Naive thymus-derived CD4-positive, alpha-beta T cell (primary cell): ENCODE results near the gene HPCA. TPM values are rescaled to one million over a fixed set of nuclear protein-coding genes. Genes with fewer than 3 reads are reported as not detected.

Experiments
- ATAC-seq: fragments of 150-1000 bp; cut with Tn5 transposase; 2 replicates; pipeline ENCODE4 v1.10.0; 2021; ENCODE audit warnings: mild to moderate bottlenecking, moderate library complexity
- CTCF ChIA-PET: fragments of 350-600 bp; sonication (Branson Sonifier 250); formaldehyde crosslinking; loops from one replicate; lab custom pipeline; 2021; ENCODE audit warnings: antibody characterized with exemption; lab: Charles Lee
- POLR2A ChIA-PET: fragments of 350-600 bp; sonication (Branson Sonifier 250); formaldehyde crosslinking; loops from one replicate; lab custom pipeline; 2021; ENCODE audit warnings: antibody characterized with exemption, inconsistent platforms; lab: Charles Lee
- DNase-seq, 9 donors: peaks; one replicate each; pipeline versions ENCODE4 v3.0.0 to v3.0.0-alpha.2; 2020 to 2022; ENCODE audit warnings: mixed read lengths in 1 of 9
- H3K27ac ChIP-seq: one replicate; pipeline ENCODE4 v1.7.0; 2013; ENCODE audit warnings: mild to moderate bottlenecking, low read depth, low read length, moderate library complexity
- H3K27me3 ChIP-seq, 2 donors: one replicate each; pipeline ENCODE4 v1.7.0; 2013; ENCODE audit warnings: low read length in 2 of 2, mild to moderate bottlenecking in 2 of 2, moderate library complexity in 2 of 2; ENCODE audit not compliant: control insufficient read depth in 2 of 2, insufficient read depth in 2 of 2
- H3K36me3 ChIP-seq, 3 experiments: 1 replicate in 2 of 3; 2 replicates in 1 of 3; pipeline ENCODE4 v1.7.0; 2013; ENCODE audit warnings: low read length in 3 of 3, mild to moderate bottlenecking in 3 of 3, moderate library complexity in 1 of 3; ENCODE audit not compliant: insufficient read depth in 3 of 3, control insufficient read depth in 2 of 3
- H3K4me1 ChIP-seq, 2 donors: one replicate each; pipeline ENCODE4 v1.7.0; 2013; ENCODE audit warnings: low read length in 2 of 2, mild to moderate bottlenecking in 2 of 2, moderate library complexity in 1 of 2; ENCODE audit not compliant: control insufficient read depth in 2 of 2, insufficient read depth in 2 of 2
- H3K4me3 ChIP-seq: 2 replicates; pipeline ENCODE4 v1.7.0; 2013; ENCODE audit warnings: mild to moderate bottlenecking, low read length
- H3K9me3 ChIP-seq, 3 experiments: 1 replicate in 2 of 3; 2 replicates in 1 of 3; pipeline ENCODE4 v1.7.0; 2013; ENCODE audit warnings: low read length in 3 of 3; ENCODE audit not compliant: control insufficient read depth in 2 of 3
- H3K27ac Mint-ChIP-seq, 9 donors: one replicate each; pipeline ENCODE4 v1.8.0; 2020 to 2022; ENCODE audit warnings: mixed read lengths in 9 of 9, mild to moderate bottlenecking in 8 of 9, moderate library complexity in 5 of 9, inconsistent platforms in 2 of 9
- H3K27me3 Mint-ChIP-seq, 5 donors: one replicate each; pipeline ENCODE4 v1.8.0; 2021 to 2022; ENCODE audit warnings: mixed read lengths in 5 of 5, mild to moderate bottlenecking in 1 of 5
- H3K36me3 Mint-ChIP-seq, 5 donors: one replicate each; pipeline ENCODE4 v1.8.0; 2020 to 2022; ENCODE audit warnings: mixed read lengths in 5 of 5, mild to moderate bottlenecking in 3 of 5, inconsistent platforms in 1 of 5
- H3K4me1 Mint-ChIP-seq, 7 donors: one replicate each; pipeline ENCODE4 v1.8.0; 2020 to 2022; ENCODE audit warnings: mixed read lengths in 7 of 7, mild to moderate bottlenecking in 3 of 7, inconsistent platforms in 1 of 7
- H3K4me3 Mint-ChIP-seq, 10 donors: one replicate each; pipeline ENCODE4 v1.8.0; 2020 to 2022; ENCODE audit warnings: mild to moderate bottlenecking in 10 of 10, mixed read lengths in 10 of 10, moderate library complexity in 6 of 10, inconsistent platforms in 2 of 10
- H3K9me3 Mint-ChIP-seq, 11 donors: one replicate each; pipeline ENCODE4 v1.8.0; 2020 to 2022; ENCODE audit warnings: mixed read lengths in 11 of 11, mild to moderate bottlenecking in 4 of 11, inconsistent platforms in 1 of 11, moderate library complexity in 1 of 11
- intact Hi-C, 2 donors: fragments of 100-400 bp; cut with micrococcal nuclease; formaldehyde crosslinking; loops; one replicate each; pipeline ENCODE4 v1.15.1; 2023
- polyA plus RNA-seq, 2 donors: library from polyadenylated mRNA; unstranded; fragments of 300-500 nt; fragmentation: Illumina TruSeq; gene quantifications; one replicate each; pipeline ENCODE4 v1.2.3, GENCODE V29; 2021
- total RNA-seq, 6 experiments: library from RNA in 5 of 6; stranded (reverse) in 5 of 6; gene quantifications; 1 replicate in 5 of 6; 2 replicates in 1 of 6; pipeline ENCODE4 v1.2.3 and lab custom pipeline; 2021 to 2026

Gene HPCA
- total and polyA plus RNA-seq, 7 experiments from 2014 or later, result 0.31 to 0.43 TPM; not detected in 5

- intact Hi-C loops, result no loop called here
- no peak overlapping the region for H3K27ac ChIP-seq
- Mint-ChIP-seq H3K9me3 (peaks cover 0 to 4% (median 0%) of the 10 kb centered on the region in 11 donors), H3K27me3 (peaks cover 42 to 68% (median 46%) of the 10 kb centered on the region in 5 donors), H3K4me3 (no peak overlapping the region), H3K4me1 (peaks cover 0 to 14% (median 5%) of the 10 kb centered on the region in 7 donors), H3K27ac (no peak overlapping the region), H3K36me3 (no peaks in the 10 kb centered on the region)
- H3K9me3 ChIP-seq, result no peaks in the 10 kb centered on the region
- peaks cover 7 to 11% of the 10 kb centered on the region in 2 donors for H3K27me3 ChIP-seq
- no peak for ATAC-seq
- H3K4me3 ChIP-seq, result no peak overlapping the region
- ChIA-PET CTCF (no interaction called here), POLR2A (no interaction called here)
- H3K36me3 ChIP-seq, result no peaks in the 10 kb centered on the region
- DNase-seq, result no peak
- H3K4me1 ChIP-seq, result no peaks in the 10 kb centered on the region
Measured at GRCh38 chr1:32884032-32884372, 2.3 kb upstream of the HPCA start.

- peaks cover 7 to 11% of the 10 kb centered on the region in 2 donors for H3K27me3 ChIP-seq
Measured at GRCh38 chr1:32884726-32885125, 1.6 kb upstream of the HPCA start.

GRCh38 chr1:32885676-32886003 is 651 bp upstream of the HPCA start:
- Histone ChIP-seq H3K9me3 (no peaks in the 10 kb centered on the region), H3K4me3 (no peak overlapping the region), H3K4me1 (no peaks in the 10 kb centered on the region), H3K27me3 (peaks cover 7 to 11% of the 10 kb centered on the region in 2 donors), H3K27ac (no peak overlapping the region), H3K36me3 (no peaks in the 10 kb centered on the region)
- H3K27me3 Mint-ChIP-seq, result peaks cover 58 to 80% (median 62%) of the 10 kb centered on the region in 5 donors
- POLR2A ChIA-PET, result no interaction called here
- CTCF ChIA-PET, result no interaction called here
- H3K4me3 Mint-ChIP-seq, result peak overlapping the region in 2 of 10 donors; percentile 38 to 43
- no peak overlapping the region for H3K27ac Mint-ChIP-seq
- ATAC-seq, result no peak
- peaks cover 0 to 14% (median 5%) of the 10 kb centered on the region in 7 donors for H3K4me1 Mint-ChIP-seq
- peaks cover 0 to 4% (median 0%) of the 10 kb centered on the region in 11 donors for H3K9me3 Mint-ChIP-seq
- DNase-seq, result no peak
- H3K36me3 Mint-ChIP-seq, result no peaks in the 10 kb centered on the region
- intact Hi-C loops, result no loop called here

More at GRCh38 chr1:32884726-32885125, 1.6 kb upstream of the HPCA start:
- Mint-ChIP-seq H3K27ac (no peak overlapping the region), H3K36me3 (no peaks in the 10 kb centered on the region), H3K4me1 (peaks cover 0 to 14% (median 5%) of the 10 kb centered on the region in 7 donors), H3K9me3 (peaks cover 0 to 4% (median 0%) of the 10 kb centered on the region in 11 donors), H3K27me3 (peaks cover 49 to 74% (median 53%) of the 10 kb centered on the region in 5 donors), H3K4me3 (no peak overlapping the region)
- no peak for DNase-seq
- Histone ChIP-seq H3K9me3 (no peaks in the 10 kb centered on the region), H3K4me1 (no peaks in the 10 kb centered on the region), H3K4me3 (no peak overlapping the region), H3K27ac (no peak overlapping the region), H3K36me3 (no peaks in the 10 kb centered on the region)
- ChIA-PET CTCF (no interaction called here), POLR2A (no interaction called here)
- no peak for ATAC-seq
- intact Hi-C loops, result no loop called here

GRCh38 chr1:32886828-32887414 is 630 bp downstream of the HPCA start:
- peak overlapping the region in 1 of 10 donors; percentile 13 for H3K4me3 Mint-ChIP-seq
- no peaks in the 10 kb centered on the region for H3K36me3 ChIP-seq
- no peak overlapping the region for H3K27ac ChIP-seq
- ChIA-PET POLR2A (no interaction called here), CTCF (no interaction called here)
- intact Hi-C loops, result no loop called here
- no peaks in the 10 kb centered on the region for H3K4me1 ChIP-seq
- no peaks in the 10 kb centered on the region for H3K9me3 ChIP-seq
- no peak for ATAC-seq
- peaks cover 0 to 4% (median 0%) of the 10 kb centered on the region in 11 donors for H3K9me3 Mint-ChIP-seq
- peaks cover 68 to 82% (median 71%) of the 10 kb centered on the region in 5 donors for H3K27me3 Mint-ChIP-seq
- DNase-seq, result no peak
- H3K36me3 Mint-ChIP-seq, result no peaks in the 10 kb centered on the region
- H3K27ac Mint-ChIP-seq, result no peak overlapping the region
- peaks cover 0 to 14% (median 5%) of the 10 kb centered on the region in 7 donors for H3K4me1 Mint-ChIP-seq
- no peak overlapping the region for H3K4me3 ChIP-seq
- peaks cover 7 to 22% of the 10 kb centered on the region in 2 donors for H3K27me3 ChIP-seq

- no peaks in the 10 kb centered on the region for H3K4me1 ChIP-seq
- H3K27me3 ChIP-seq, result peaks cover 7 to 29% of the 10 kb centered on the region in 2 donors
- ChIA-PET CTCF (no interaction called here), POLR2A (no interaction called here)
- Mint-ChIP-seq H3K36me3 (peaks cover 0 to 3% (median 0%) of the 10 kb centered on the region in 5 donors), H3K27ac (no peak overlapping the region), H3K4me1 (peaks cover 5 to 18% (median 12%) of the 10 kb centered on the region in 7 donors), H3K9me3 (peaks cover 0 to 4% (median 0%) of the 10 kb centered on the region in 11 donors), H3K4me3 (peak overlapping the region in 1 of 10 donors; percentile 8), H3K27me3 (peaks cover 76 to 88% (median 78%) of the 10 kb centered on the region in 5 donors)
- H3K4me3 ChIP-seq, result no peak overlapping the region
- H3K27ac ChIP-seq, result no peak overlapping the region
- H3K36me3 ChIP-seq, result no peaks in the 10 kb centered on the region
- H3K9me3 ChIP-seq, result no peaks in the 10 kb centered on the region
- intact Hi-C loops, result no loop called here
- ATAC-seq (no peak), DNase-seq (no peak)
Measured at GRCh38 chr1:32887623-32888022, 1.3 kb downstream of the HPCA start.

GRCh38 chr1:32888134-32888533 is 1.8 kb downstream of the HPCA start:
- peaks cover 77 to 87% (median 79%) of the 10 kb centered on the region in 5 donors for H3K27me3 Mint-ChIP-seq
- ChIA-PET POLR2A (no interaction called here), CTCF (no interaction called here)
- no peaks in the 10 kb centered on the region for H3K9me3 ChIP-seq
- no peak overlapping the region for H3K27ac ChIP-seq
- H3K9me3 Mint-ChIP-seq, result peaks cover 0 to 4% (median 0%) of the 10 kb centered on the region in 11 donors
- H3K4me1 Mint-ChIP-seq, result peaks cover 6 to 19% (median 13%) of the 10 kb centered on the region in 7 donors
- ATAC-seq (no peak), DNase-seq (no peak)
- peaks cover 0 to 3% (median 0%) of the 10 kb centered on the region in 5 donors for H3K36me3 Mint-ChIP-seq
- intact Hi-C loops, result no loop called here
- no peaks in the 10 kb centered on the region for H3K36me3 ChIP-seq
- H3K27ac Mint-ChIP-seq, result no peak overlapping the region
- peak overlapping the region in 1 of 10 donors; percentile 13 for H3K4me3 Mint-ChIP-seq
- H3K4me1 ChIP-seq, result no peaks in the 10 kb centered on the region
- peaks cover 7 to 29% of the 10 kb centered on the region in 2 donors for H3K27me3 ChIP-seq
- H3K4me3 ChIP-seq, result no peak overlapping the region
